ENCODE measurements around the gene KCNE1. TPM values are rescaled to one million over a fixed set of nuclear protein-coding genes. Genes with fewer than 3 reads are reported as not detected.
"Not testable (repeated sequence)": the region's sequence is repeated elsewhere in the genome, so short reads cannot be mapped to it uniquely, and the experiment has no call there.

The KCNE1 gene
- total RNA-seq, 3 donors from 2014 or later (not counting 1 experiment from before 2014, with no cell fraction given), result 0.52 to 3.3 (median 1.6) TPM

DNA sequence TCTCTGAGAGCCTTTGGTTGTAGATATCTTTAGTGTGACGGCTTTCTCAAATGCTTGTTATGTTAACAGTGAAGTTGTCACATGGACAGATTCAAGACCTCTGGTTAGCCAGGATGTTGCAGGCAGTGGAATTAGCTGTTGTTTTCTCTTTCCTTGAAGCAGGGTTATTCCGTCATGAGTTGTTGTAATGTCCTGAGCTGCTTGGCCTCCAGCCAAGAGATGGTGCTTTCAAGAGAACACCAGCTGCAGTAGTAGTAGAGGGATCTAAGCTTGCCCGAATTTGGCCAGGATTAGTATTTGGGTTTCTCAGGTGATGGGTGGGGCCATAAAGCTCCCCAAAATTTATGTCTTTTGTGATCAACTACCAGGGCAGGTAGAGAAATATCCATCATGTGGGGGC lies 13.4 kb downstream of the KCNE1 start:
- peaks cover 20% of the 10 kb centered on the region for H3K36me3 Mint-ChIP-seq
- H3K9me3 Mint-ChIP-seq, result peaks cover 7 to 15% of the 10 kb centered on the region in 2 donors
- WGBS (ENCODE audit: insufficient coverage), result 97% methylated on average over 3 of the region's 3 CpGs
- ATAC-seq, result no peak
- no peak overlapping the region for H3K27ac Mint-ChIP-seq
- Histone ChIP-seq H3K36me3 (ENCODE audit: control insufficient read depth, insufficient read depth, low read length) (no peaks in the 10 kb centered on the region), H3K4me1 (ENCODE audit: control insufficient read depth, insufficient read depth, low read length) (no peaks in the 10 kb centered on the region), H3K9me3 (ENCODE audit: control insufficient read depth, insufficient read depth, low read length) (peaks cover 13% of the 10 kb centered on the region), H3K27me3 (ENCODE audit: control insufficient read depth, insufficient read depth, low read length) (peaks cover 7% of the 10 kb centered on the region), H3K4me3 (ENCODE audit: low read length) (no peak overlapping the region), H3K27ac (ENCODE audit: low read length) (no peak overlapping the region)
- H3K4me3 Mint-ChIP-seq, result no peak overlapping the region
- no peak for DNase-seq
- intact Hi-C loops (cut with micrococcal nuclease), result no loop called here
- TF ChIP-seq, protein P1, sequence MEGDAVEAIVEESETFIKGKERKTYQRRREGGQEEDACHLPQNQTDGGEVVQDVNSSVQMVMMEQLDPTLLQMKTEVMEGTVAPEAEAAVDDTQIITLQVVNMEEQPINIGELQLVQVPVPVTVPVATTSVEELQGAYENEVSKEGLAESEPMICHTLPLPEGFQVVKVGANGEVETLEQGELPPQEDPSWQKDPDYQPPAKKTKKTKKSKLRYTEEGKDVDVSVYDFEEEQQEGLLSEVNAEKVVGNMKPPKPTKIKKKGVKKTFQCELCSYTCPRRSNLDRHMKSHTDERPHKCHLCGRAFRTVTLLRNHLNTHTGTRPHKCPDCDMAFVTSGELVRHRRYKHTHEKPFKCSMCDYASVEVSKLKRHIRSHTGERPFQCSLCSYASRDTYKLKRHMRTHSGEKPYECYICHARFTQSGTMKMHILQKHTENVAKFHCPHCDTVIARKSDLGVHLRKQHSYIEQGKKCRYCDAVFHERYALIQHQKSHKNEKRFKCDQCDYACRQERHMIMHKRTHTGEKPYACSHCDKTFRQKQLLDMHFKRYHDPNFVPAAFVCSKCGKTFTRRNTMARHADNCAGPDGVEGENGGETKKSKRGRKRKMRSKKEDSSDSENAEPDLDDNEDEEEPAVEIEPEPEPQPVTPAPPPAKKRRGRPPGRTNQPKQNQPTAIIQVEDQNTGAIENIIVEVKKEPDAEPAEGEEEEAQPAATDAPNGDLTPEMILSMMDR (IDR thresholded peaks at IDR 0.05), result no peak
- no peaks in the 10 kb centered on the region for H3K4me1 Mint-ChIP-seq
- H3K27me3 Mint-ChIP-seq (ENCODE audit: low read depth in 2 of 2), result peaks cover 15 to 51% of the 10 kb centered on the region in 2 donors

DNA sequence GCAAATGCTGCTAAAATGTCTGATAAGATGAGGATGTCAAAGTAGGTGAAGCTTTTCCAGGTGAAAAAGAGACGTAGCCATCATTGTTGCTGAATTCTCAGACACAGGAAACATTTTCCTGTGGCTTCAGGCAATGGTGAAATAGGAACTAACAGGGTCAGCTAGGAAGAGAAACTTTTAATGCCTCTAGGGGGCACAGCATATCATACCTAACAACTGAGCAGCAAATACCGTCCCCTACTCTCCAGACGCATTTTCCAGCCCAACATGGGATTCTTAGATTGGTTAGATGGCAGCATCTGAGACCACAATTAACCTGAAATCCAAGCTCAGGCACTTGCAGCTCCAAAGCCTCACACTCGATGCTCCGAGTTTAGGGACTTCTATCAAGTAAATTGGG lies 28.2 kb downstream of the KCNE1 start:
- H3K27ac Mint-ChIP-seq; H3K4me3 ChIP-seq (ENCODE audit: low read length); H3K4me3 Mint-ChIP-seq; H3K27me3 Mint-ChIP-seq (ENCODE audit: low read depth in 2 of 2); H3K27me3 ChIP-seq (ENCODE audit: control insufficient read depth, insufficient read depth, low read length); DNase-seq; intact Hi-C loops (cut with micrococcal nuclease); H3K36me3 ChIP-seq (ENCODE audit: control insufficient read depth, insufficient read depth, low read length); ATAC-seq; H3K4me1 Mint-ChIP-seq; H3K9me3 ChIP-seq (ENCODE audit: control insufficient read depth, insufficient read depth, low read length); H3K4me1 ChIP-seq (ENCODE audit: control insufficient read depth, insufficient read depth, low read length); H3K27ac ChIP-seq (ENCODE audit: low read length); H3K9me3 Mint-ChIP-seq; H3K36me3 Mint-ChIP-seq: not testable (repeated sequence)
- WGBS (ENCODE audit: insufficient coverage), result no CpG with 5 or more reads among the region's 5 CpGs

DNA sequence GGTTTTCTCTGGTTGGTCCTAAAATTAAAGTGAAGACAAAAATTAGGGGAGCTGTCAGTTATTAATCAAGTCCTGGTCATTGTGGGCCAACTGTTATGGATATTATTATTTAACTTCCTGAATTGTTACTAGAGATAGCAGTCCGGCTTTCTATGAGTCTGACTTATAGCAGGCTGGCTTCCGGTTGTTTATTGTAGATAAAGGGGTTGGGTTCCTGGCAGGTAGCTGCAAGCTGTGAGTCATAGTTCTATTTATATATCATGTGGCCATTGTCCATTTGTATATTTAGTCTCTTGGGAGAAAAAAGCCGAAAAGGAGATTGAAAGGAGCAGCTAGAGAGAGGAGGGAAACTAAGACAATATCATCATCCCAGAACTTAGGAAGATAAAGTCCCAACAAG lies 28.6 kb downstream of the KCNE1 start:
- H3K9me3 Mint-ChIP-seq; H3K36me3 ChIP-seq (ENCODE audit: control insufficient read depth, insufficient read depth, low read length); H3K4me1 ChIP-seq (ENCODE audit: control insufficient read depth, insufficient read depth, low read length); H3K36me3 Mint-ChIP-seq; H3K9me3 ChIP-seq (ENCODE audit: control insufficient read depth, insufficient read depth, low read length); DNase-seq; H3K27ac ChIP-seq (ENCODE audit: low read length); H3K27me3 ChIP-seq (ENCODE audit: control insufficient read depth, insufficient read depth, low read length); H3K27me3 Mint-ChIP-seq (ENCODE audit: low read depth in 2 of 2); ATAC-seq; H3K4me1 Mint-ChIP-seq; intact Hi-C loops (cut with micrococcal nuclease); H3K4me3 ChIP-seq (ENCODE audit: low read length); H3K27ac Mint-ChIP-seq; H3K4me3 Mint-ChIP-seq: not testable (repeated sequence)
- no CpG with 5 or more reads among the region's 3 CpGs for WGBS (ENCODE audit: insufficient coverage)

DNA sequence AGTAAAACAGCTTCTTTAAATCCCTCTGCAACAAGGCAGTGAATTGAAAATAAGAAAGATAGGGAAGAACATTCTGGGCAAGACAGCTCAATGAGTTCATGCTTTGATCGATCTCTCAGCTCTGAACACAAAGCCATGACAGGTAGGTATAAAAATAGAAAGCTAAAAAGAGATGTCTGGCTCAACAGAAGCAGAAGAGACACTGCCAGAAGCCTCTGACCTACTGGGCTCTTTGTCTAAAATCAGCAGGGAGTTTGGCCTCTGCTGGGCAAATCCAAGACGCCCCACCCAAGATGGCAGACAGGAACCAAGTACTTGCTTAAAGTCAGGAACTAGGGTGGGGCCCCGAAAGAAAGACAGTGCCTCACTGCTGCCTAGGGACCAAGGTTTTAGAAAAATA lies 44.7 kb downstream of the KCNE1 start:
- H3K36me3 Mint-ChIP-seq; DNase-seq; H3K4me3 Mint-ChIP-seq; intact Hi-C loops (cut with micrococcal nuclease); H3K27ac Mint-ChIP-seq; H3K4me3 ChIP-seq (ENCODE audit: low read length); H3K9me3 Mint-ChIP-seq; H3K27me3 Mint-ChIP-seq (ENCODE audit: low read depth in 2 of 2); H3K4me1 ChIP-seq (ENCODE audit: control insufficient read depth, insufficient read depth, low read length); H3K27ac ChIP-seq (ENCODE audit: low read length); H3K27me3 ChIP-seq (ENCODE audit: control insufficient read depth, insufficient read depth, low read length); H3K9me3 ChIP-seq (ENCODE audit: control insufficient read depth, insufficient read depth, low read length); H3K4me1 Mint-ChIP-seq; ATAC-seq; H3K36me3 ChIP-seq (ENCODE audit: control insufficient read depth, insufficient read depth, low read length): not testable (repeated sequence)
- no CpG with 5 or more reads among the region's 3 CpGs for WGBS (ENCODE audit: insufficient coverage)

DNA sequence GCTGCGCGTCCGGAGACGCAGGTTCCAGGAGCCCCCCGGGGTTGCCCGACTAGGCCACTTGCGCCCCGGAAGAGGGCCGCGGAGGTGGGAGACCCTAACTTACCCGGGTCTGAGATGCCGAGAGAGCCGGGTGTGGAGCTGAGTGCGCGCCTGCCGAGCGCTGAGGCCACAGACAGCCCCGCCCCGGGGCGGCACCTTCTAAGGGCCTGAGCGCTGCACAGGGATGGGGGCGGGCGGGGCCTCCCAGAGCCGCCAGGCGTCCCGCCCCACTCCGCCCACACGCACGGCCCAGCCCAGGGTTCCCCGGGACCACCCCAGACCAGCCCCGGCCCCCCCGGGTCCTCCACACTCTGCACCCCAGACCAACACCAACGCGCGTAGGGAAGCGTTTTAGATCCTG lies 52.6 kb downstream of the KCNE1 start:
- DNase-seq; H3K27me3 ChIP-seq (ENCODE audit: control insufficient read depth, insufficient read depth, low read length); H3K27ac Mint-ChIP-seq; intact Hi-C loops (cut with micrococcal nuclease); H3K36me3 Mint-ChIP-seq; H3K4me3 ChIP-seq (ENCODE audit: low read length); H3K9me3 Mint-ChIP-seq; H3K4me3 Mint-ChIP-seq; H3K27ac ChIP-seq (ENCODE audit: low read length); H3K4me1 Mint-ChIP-seq; H3K4me1 ChIP-seq (ENCODE audit: control insufficient read depth, insufficient read depth, low read length); H3K36me3 ChIP-seq (ENCODE audit: control insufficient read depth, insufficient read depth, low read length); H3K27me3 Mint-ChIP-seq (ENCODE audit: low read depth in 2 of 2); H3K9me3 ChIP-seq (ENCODE audit: control insufficient read depth, insufficient read depth, low read length): not testable (repeated sequence)
- ATAC-seq, result peak in 1 of 3 donors; percentile 44
- WGBS (ENCODE audit: insufficient coverage), result no CpG with 5 or more reads among the region's 36 CpGs

DNA sequence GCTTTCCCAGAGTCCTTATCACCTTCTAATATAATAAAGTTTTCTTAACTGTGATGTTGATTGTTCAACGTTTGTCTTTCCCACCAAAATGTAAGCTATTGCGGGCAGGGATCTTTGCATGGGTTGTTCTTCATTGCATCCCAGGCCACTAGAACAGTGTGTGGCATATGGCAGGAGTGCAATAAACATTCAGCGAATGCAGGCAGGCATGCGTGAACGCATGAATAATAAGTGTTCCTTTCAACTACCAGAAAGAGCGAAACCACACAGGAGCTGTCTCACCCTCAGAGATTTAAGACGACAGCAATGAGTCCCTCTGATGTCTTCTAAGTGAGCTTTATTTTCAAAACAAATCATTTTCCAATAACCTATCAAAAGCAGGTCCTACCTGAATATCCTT lies 53.7 kb downstream of the KCNE1 start:
- intact Hi-C loops (cut with micrococcal nuclease); H3K9me3 Mint-ChIP-seq; H3K4me1 ChIP-seq (ENCODE audit: control insufficient read depth, insufficient read depth, low read length); H3K36me3 Mint-ChIP-seq; H3K4me3 Mint-ChIP-seq; ATAC-seq; H3K27me3 ChIP-seq (ENCODE audit: control insufficient read depth, insufficient read depth, low read length); H3K27ac Mint-ChIP-seq; H3K4me3 ChIP-seq (ENCODE audit: low read length); H3K27ac ChIP-seq (ENCODE audit: low read length); H3K4me1 Mint-ChIP-seq; DNase-seq; H3K36me3 ChIP-seq (ENCODE audit: control insufficient read depth, insufficient read depth, low read length); H3K27me3 Mint-ChIP-seq (ENCODE audit: low read depth in 2 of 2); H3K9me3 ChIP-seq (ENCODE audit: control insufficient read depth, insufficient read depth, low read length): not testable (repeated sequence)
- no CpG with 5 or more reads among the region's 7 CpGs for WGBS (ENCODE audit: insufficient coverage)

DNA sequence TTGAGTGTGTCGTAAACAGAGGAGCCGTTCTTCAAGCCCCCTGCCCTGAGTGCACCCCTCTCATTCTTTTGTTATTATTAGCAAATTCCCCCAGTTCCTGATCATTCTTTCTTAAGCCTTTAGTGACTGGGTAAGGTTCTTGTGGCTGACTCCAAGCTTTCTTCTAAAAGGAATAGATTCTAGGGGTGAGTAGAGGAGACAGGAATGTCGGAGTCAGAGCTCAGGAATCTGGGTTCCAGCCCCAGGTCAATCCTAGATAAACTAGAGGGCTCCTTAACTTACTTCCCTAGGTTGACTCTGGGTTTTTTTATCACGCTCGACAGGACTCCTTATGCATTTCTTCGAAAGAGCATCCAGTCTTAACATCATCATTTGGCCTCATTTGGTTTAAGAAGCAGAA lies 55.8 kb downstream of the KCNE1 start:
- H3K9me3 ChIP-seq (ENCODE audit: control insufficient read depth, insufficient read depth, low read length); H3K27ac ChIP-seq (ENCODE audit: low read length); H3K4me1 ChIP-seq (ENCODE audit: control insufficient read depth, insufficient read depth, low read length); H3K4me3 Mint-ChIP-seq; H3K4me1 Mint-ChIP-seq; H3K36me3 Mint-ChIP-seq; H3K27ac Mint-ChIP-seq; DNase-seq; intact Hi-C loops (cut with micrococcal nuclease); ATAC-seq; H3K36me3 ChIP-seq (ENCODE audit: control insufficient read depth, insufficient read depth, low read length); H3K27me3 ChIP-seq (ENCODE audit: control insufficient read depth, insufficient read depth, low read length); H3K9me3 Mint-ChIP-seq; H3K27me3 Mint-ChIP-seq (ENCODE audit: low read depth in 2 of 2); H3K4me3 ChIP-seq (ENCODE audit: low read length): not testable (repeated sequence)
- no CpG with 5 or more reads among the region's 6 CpGs for WGBS (ENCODE audit: insufficient coverage)

DNA sequence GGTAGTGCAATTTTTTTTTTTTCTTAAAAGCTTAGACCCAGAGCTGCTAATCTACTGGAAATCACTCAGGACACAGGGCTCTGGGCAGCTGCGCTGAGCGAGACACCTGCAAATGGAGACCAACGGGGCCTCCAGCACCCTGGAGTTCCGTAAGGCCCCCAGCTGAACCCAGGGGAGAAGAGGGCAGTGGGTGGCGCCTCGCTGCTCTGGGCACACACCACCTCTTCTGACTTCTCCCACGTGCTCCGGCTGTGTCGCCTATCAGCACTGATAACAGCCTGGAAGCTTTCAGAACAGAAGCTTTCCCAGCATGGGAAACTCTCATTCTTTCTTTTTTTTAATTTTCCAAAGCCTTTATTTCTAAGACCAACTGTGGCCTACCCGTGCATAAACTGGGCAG lies 56.4 kb downstream of the KCNE1 start:
- ATAC-seq; H3K9me3 ChIP-seq (ENCODE audit: control insufficient read depth, insufficient read depth, low read length); H3K4me1 ChIP-seq (ENCODE audit: control insufficient read depth, insufficient read depth, low read length); DNase-seq; H3K9me3 Mint-ChIP-seq; H3K4me3 Mint-ChIP-seq; H3K27me3 Mint-ChIP-seq (ENCODE audit: low read depth in 2 of 2); H3K4me1 Mint-ChIP-seq; H3K4me3 ChIP-seq (ENCODE audit: low read length); H3K36me3 ChIP-seq (ENCODE audit: control insufficient read depth, insufficient read depth, low read length); H3K27me3 ChIP-seq (ENCODE audit: control insufficient read depth, insufficient read depth, low read length); H3K27ac ChIP-seq (ENCODE audit: low read length); H3K27ac Mint-ChIP-seq; intact Hi-C loops (cut with micrococcal nuclease); H3K36me3 Mint-ChIP-seq: not testable (repeated sequence)
- WGBS (ENCODE audit: insufficient coverage), result no CpG with 5 or more reads among the region's 10 CpGs

All from natural killer cell (primary cell).